Measurements from ENCODE around the gene SLIT3.

The SLIT3 gene

GRCh38 chr5:168672888-168673287 is 628.1 kb downstream of the SLIT3 start:
- Histone ChIP-seq H2AFZ (ENCODE audit: low read depth, low read length, severe bottlenecking) (no peak overlapping the region), H3K9me2 (replicated peaks; ENCODE audit: insufficient read depth, low read length) (no peaks in the 10 kb centered on the region), H3K9ac (ENCODE audit: low read length) (no peak overlapping the region), H3K27ac (ENCODE audit: low read depth, low read length) (no peak overlapping the region), H3K9me3 (ENCODE audit: insufficient read depth, low read length) (no peaks in the 10 kb centered on the region), H3K79me2 (ENCODE audit: insufficient read depth, low read length) (no peaks in the 10 kb centered on the region), H3K4me3 (ENCODE audit: insufficient read depth, low read length, poor library complexity, severe bottlenecking) (no peak overlapping the region), H3K36me3 (ENCODE audit: low read length) (no peaks in the 10 kb centered on the region), H4K20me1 (ENCODE audit: low read depth, low read length) (no peaks in the 10 kb centered on the region), H3K4me2 (ENCODE audit: low read depth, low read length, poor library complexity, severe bottlenecking) (no peak overlapping the region), H3F3A (ENCODE audit: insufficient read depth) (no peaks in the 10 kb centered on the region), H3K27me3 (ENCODE audit: low read length) (no peaks in the 10 kb centered on the region)
- TF ChIP-seq EZH2phosphoT487 (conservative IDR thresholded peaks at IDR 0.05; ENCODE audit: low read length) (no peak), CTCF (IDR thresholded peaks at IDR 0.05; ENCODE audit: insufficient read depth, low read length, poor library complexity, severe bottlenecking) (no peak)

- H3K9ac ChIP-seq (ENCODE audit: low read length) = no peak overlapping the region
- H3K4me3 ChIP-seq (ENCODE audit: insufficient read depth, low read length, poor library complexity, severe bottlenecking) = no peak overlapping the region
- no peaks in the 10 kb centered on the region for H3F3A ChIP-seq (ENCODE audit: insufficient read depth)
- no peak for TF ChIP-seq EZH2phosphoT487 (conservative IDR thresholded peaks at IDR 0.05; ENCODE audit: low read length)
- no peak for TF ChIP-seq CTCF (IDR thresholded peaks at IDR 0.05; ENCODE audit: insufficient read depth, low read length, poor library complexity, severe bottlenecking)
- H3K79me2 ChIP-seq (ENCODE audit: insufficient read depth, low read length) = no peaks in the 10 kb centered on the region
- no peaks in the 10 kb centered on the region for H3K36me3 ChIP-seq (ENCODE audit: low read length)
- H3K9me3 ChIP-seq (ENCODE audit: insufficient read depth, low read length) = no peaks in the 10 kb centered on the region
- H3K27me3 ChIP-seq (ENCODE audit: low read length) = no peaks in the 10 kb centered on the region
- no peaks in the 10 kb centered on the region for H3K9me2 ChIP-seq (replicated peaks; ENCODE audit: insufficient read depth, low read length)
- no peak overlapping the region for H3K4me2 ChIP-seq (ENCODE audit: low read depth, low read length, poor library complexity, severe bottlenecking)
- no peak overlapping the region for H2AFZ ChIP-seq (ENCODE audit: low read depth, low read length, severe bottlenecking)
- H4K20me1 ChIP-seq (ENCODE audit: low read depth, low read length) = no peaks in the 10 kb centered on the region
- no peak overlapping the region for H3K27ac ChIP-seq (ENCODE audit: low read depth, low read length)
Measured at GRCh38 chr5:168672016-168672415, 628.9 kb downstream of the SLIT3 start.

GRCh38 chr5:168670881-168671575 is 629.9 kb downstream of the SLIT3 start:
- Histone ChIP-seq H3K4me2 (ENCODE audit: low read depth, low read length, poor library complexity, severe bottlenecking) (no peak overlapping the region), H3K27ac (ENCODE audit: low read depth, low read length) (no peak overlapping the region), H3K79me2 (ENCODE audit: insufficient read depth, low read length) (no peaks in the 10 kb centered on the region), H3K36me3 (ENCODE audit: low read length) (no peaks in the 10 kb centered on the region), H3K9me3 (ENCODE audit: insufficient read depth, low read length) (no peaks in the 10 kb centered on the region), H3F3A (ENCODE audit: insufficient read depth) (no peaks in the 10 kb centered on the region), H3K4me3 (ENCODE audit: insufficient read depth, low read length, poor library complexity, severe bottlenecking) (no peak overlapping the region), H3K27me3 (ENCODE audit: low read length) (no peaks in the 10 kb centered on the region), H3K9ac (ENCODE audit: low read length) (no peak overlapping the region), H4K20me1 (ENCODE audit: low read depth, low read length) (no peaks in the 10 kb centered on the region), H3K9me2 (replicated peaks; ENCODE audit: insufficient read depth, low read length) (no peaks in the 10 kb centered on the region), H2AFZ (ENCODE audit: low read depth, low read length, severe bottlenecking) (no peak overlapping the region)
- TF ChIP-seq CTCF (IDR thresholded peaks at IDR 0.05; ENCODE audit: insufficient read depth, low read length, poor library complexity, severe bottlenecking) (no peak), EZH2phosphoT487 (conservative IDR thresholded peaks at IDR 0.05; ENCODE audit: low read length) (no peak)

All from SU-DHL-6 (cell line).